HG02938 (cell line): ENCODE measurements around the gene LIN7A.

Experiments
- ATAC-seq: cut with Tn5 transposase; IDR thresholded peaks from one replicate; pipeline ENCODE4 v1.9.1; 2021; ENCODE audit warnings: mild to moderate bottlenecking, moderate library complexity; ENCODE audit not compliant: unreplicated experiment

Gene LIN7A

GRCh38 chr12:80937391-80938238 lies at the start of gene LIN7A:
TSS of gene LIN7A (minus strand) at chr12:80937934. CDS start at chr12:80937722, 212 bp downstream.
- ATAC-seq = peak; percentile 18

GRCh38 chr12:80986224-80986623 lies 48.5 kb upstream of the LIN7A start:
- ATAC-seq = no peak

- no peak for ATAC-seq
These were observed 42.1 kb upstream of the LIN7A start for GRCh38 chr12:80979816-80980215.

- ATAC-seq = no peak
These were observed 41.5 kb upstream of the LIN7A start for GRCh38 chr12:80979251-80979650.

GRCh38 chr12:80977346-80977745 lies 39.6 kb upstream of the LIN7A start:
- ATAC-seq = no peak

GRCh38 chr12:80968326-80968725 lies 30.6 kb upstream of the LIN7A start:
- ATAC-seq = no peak

GRCh38 chr12:80967565-80967964 lies 29.8 kb upstream of the LIN7A start:
- ATAC-seq = no peak

GRCh38 chr12:80966001-80966400 lies 28.3 kb upstream of the LIN7A start:
- ATAC-seq = no peak

- ATAC-seq = no peak
These were observed 20.4 kb upstream of the LIN7A start for GRCh38 chr12:80958162-80958561.

GRCh38 chr12:80954857-80955520 lies 17.3 kb upstream of the LIN7A start:
- no peak for ATAC-seq

GRCh38 chr12:80952443-80952842 lies 14.7 kb upstream of the LIN7A start:
- no peak for ATAC-seq

- no peak for ATAC-seq
These were observed 8.9 kb upstream of the LIN7A start for GRCh38 chr12:80946591-80946990.

- no peak for ATAC-seq
These were observed 5.6 kb upstream of the LIN7A start for GRCh38 chr12:80943338-80943737.

GRCh38 chr12:80941916-80942315 lies 4.2 kb upstream of the LIN7A start:
- ATAC-seq = no peak

- no peak for ATAC-seq
These were observed 1.7 kb upstream of the LIN7A start for GRCh38 chr12:80939231-80939950.

GRCh38 chr12:80938397-80938796 lies 663 bp upstream of the LIN7A start:
- ATAC-seq = no peak

GRCh38 chr12:80936642-80937390 lies 918 bp downstream of the LIN7A start:
- peak; percentile 49 for ATAC-seq

GRCh38 chr12:80936353-80936641 lies 1.4 kb downstream of the LIN7A start:
- no peak for ATAC-seq

GRCh38 chr12:80935111-80935510 lies 2.6 kb downstream of the LIN7A start:
- no peak for ATAC-seq

GRCh38 chr12:80925983-80926382 lies 11.8 kb downstream of the LIN7A start:
- no peak for ATAC-seq

- ATAC-seq = no peak
These were observed 12.5 kb downstream of the LIN7A start for GRCh38 chr12:80925237-80925636.
